GM18520 (cell line): Measurements from ENCODE around the gene TMEM179.

Experiments used
- ATAC-seq: cut with Tn5 transposase; IDR thresholded peaks from one replicate; pipeline ENCODE4 v1.9.1; 2021; ENCODE audit not compliant: unreplicated experiment

The TMEM179 gene

DNA sequence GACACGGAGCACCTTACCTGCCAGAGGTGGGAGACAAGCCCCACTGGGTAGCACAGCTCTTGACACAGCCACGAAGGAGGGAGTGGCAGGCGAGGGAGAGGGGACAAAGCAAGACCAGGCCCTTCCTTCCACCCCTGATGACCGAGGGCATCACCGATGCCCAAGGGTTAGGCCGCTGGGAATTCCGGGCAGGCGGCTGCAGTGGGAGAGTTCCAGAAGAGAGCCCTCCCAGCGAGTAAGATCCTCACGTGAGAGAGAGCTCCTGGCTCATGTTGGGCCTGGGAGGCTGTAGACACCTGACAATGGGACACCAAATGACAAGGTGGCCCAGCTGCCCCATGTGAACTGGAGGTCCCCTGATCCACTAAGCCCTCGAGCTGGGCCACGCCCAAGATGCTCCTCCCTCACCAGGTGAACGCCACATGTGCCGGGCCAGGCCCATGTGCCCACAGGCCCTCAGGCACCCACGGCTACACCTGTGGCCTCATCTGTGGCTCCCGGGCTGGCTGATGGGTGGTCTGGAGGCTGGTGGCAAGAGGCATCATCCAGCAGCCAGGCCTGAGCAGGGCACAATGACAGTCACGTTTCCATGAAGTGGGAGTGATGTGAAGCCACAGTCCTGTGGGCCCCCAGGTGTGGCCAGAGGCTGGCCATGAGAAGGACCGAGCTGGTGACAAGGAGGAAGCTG lies 57.1 kb downstream of the TMEM179 start:
- ATAC-seq = no peak

DNA sequence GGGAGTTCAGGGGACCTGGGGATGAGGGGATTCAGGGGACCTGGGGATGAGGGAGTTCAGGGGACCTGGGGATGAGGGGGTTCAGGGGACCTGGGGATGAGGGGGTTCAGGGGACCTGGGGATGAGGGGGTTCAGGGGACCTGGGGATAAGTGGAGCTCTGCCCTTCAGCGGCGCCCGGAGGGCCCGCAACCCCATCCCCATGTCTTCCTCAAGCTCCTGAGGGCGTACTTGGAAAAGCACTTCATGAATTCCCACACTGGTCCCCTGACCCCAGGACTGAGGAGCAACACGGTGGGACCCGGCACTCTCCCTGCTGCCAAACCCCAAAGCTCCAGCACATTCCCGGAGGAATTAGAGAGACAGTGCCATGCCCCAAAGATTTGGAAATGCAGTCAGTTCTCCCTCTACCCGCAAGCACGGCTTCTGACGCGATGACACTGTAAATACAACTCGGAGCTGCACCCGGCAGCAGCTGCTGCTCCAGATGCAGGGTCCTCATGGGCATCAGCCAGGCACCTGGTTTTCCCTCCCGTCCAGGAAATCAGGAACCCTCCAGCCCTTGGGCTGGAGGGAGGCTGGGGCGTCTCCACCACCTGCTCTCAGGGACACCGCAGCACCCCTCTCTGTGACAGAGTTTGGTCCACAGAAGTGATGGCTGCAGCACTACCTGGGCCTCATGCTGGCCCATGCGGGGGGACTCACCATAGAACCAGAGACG lies 57.8 kb downstream of the TMEM179 start:
- ATAC-seq = no peak

GRCh38 chr14:104545942-104546501 lies 58.5 kb downstream of the TMEM179 start:
- ATAC-seq = no peak

GRCh38 chr14:104545151-104545941 lies 59.2 kb downstream of the TMEM179 start:
- ATAC-seq = no peak

DNA sequence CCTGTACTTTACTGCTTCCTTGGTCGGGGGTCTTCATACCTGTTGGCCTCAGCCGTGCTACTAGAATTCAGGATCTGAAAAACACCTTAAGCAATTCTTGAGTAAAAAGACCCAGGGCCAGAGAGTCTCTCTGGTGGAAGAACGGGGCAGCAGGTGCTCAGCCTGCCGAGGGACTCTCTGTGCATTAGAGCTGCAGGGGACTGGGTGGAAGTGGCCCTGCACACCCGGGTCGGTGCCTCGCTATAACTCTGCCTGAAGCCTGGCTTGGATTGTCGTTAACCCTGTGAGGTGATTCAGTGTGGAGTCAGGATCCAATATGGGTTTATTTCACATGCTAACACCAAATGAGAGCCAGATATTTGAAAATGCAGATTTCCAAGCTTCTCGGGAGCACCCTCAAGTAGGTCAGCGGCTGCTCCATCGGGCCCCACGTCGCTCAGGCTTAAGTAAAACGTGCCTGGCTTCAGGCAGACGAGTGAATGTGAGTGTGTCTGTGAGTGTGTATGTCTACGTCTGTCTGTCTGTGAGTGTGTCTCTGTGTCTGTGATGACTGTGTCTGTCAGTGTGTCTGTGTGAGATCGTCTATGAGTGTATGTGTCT lies 60.1 kb downstream of the TMEM179 start:
- ATAC-seq = no peak

- no peak for ATAC-seq
Measured at GRCh38 chr14:104542871-104543830, 61.4 kb downstream of the TMEM179 start.

- ATAC-seq = no peak
Measured at GRCh38 chr14:104541905-104542465, 62.6 kb downstream of the TMEM179 start.
